H1 (cell line): ENCODE data around the gene CFAP92.

ENCODE experiments used
- BRCA1 ChIP-seq: IDR thresholded peaks from 2 replicates; pipeline ENCODE4 v1.6.1; 2012; ENCODE audit warnings: low read depth, low read length, improper control_type of control experiment
- EGR1 ChIP-seq: IDR thresholded peaks from 2 replicates; pipeline ENCODE4 v1.6.1; 2011; ENCODE audit warnings: low read depth, low read length, borderline replicate concordance
- EZH2 ChIP-seq: fragments of 200-600 bp; sonication (generic); IDR thresholded peaks from 2 replicates; pipeline ENCODE4 v1.7.1; 2012; ENCODE audit warnings: low read depth, mild to moderate bottlenecking, moderate library complexity, low read length, inconsistent platforms; ENCODE audit not compliant: severe bottlenecking
- MAFK ChIP-seq: IDR thresholded peaks from 2 replicates; pipeline ENCODE4 v1.6.1; 2012; ENCODE audit warnings: low read depth, mild to moderate bottlenecking, improper control_type of control experiment, low read length
- POLR2A ChIP-seq, 2 experiments: IDR thresholded peaks; 1 replicate in 1 of 2; 2 replicates in 1 of 2; pipeline ENCODE4 v1.6.1; 2011; ENCODE audit warnings: low read depth in 2 of 2, low read length in 2 of 2, mild to moderate bottlenecking in 2 of 2; ENCODE audit errors: control extremely low read depth in 1 of 2
- TF ChIP-seq, protein P1 (sequence below), 3 experiments: IDR thresholded peaks; 1 replicate in 2 of 3; 2 replicates in 1 of 3; pipeline versions ENCODE4 v1.5.1 to v1.6.1; 2011; ENCODE audit warnings: low read length in 3 of 3, mild to moderate bottlenecking in 3 of 3, inconsistent platforms in 2 of 3, low read depth in 1 of 3, moderate library complexity in 1 of 3; ENCODE audit not compliant: insufficient read depth in 1 of 3; ENCODE audit errors: control extremely low read depth in 1 of 3

- no peak for TF ChIP-seq EGR1
- no peak for TF ChIP-seq POLR2A (IDR thresholded peaks at IDR 0.05; ENCODE audit: control extremely low read depth in 1 of 2, low read depth in 2 of 2, low read length in 2 of 2)
- no peak for TF ChIP-seq EZH2
- TF ChIP-seq, protein P1, sequence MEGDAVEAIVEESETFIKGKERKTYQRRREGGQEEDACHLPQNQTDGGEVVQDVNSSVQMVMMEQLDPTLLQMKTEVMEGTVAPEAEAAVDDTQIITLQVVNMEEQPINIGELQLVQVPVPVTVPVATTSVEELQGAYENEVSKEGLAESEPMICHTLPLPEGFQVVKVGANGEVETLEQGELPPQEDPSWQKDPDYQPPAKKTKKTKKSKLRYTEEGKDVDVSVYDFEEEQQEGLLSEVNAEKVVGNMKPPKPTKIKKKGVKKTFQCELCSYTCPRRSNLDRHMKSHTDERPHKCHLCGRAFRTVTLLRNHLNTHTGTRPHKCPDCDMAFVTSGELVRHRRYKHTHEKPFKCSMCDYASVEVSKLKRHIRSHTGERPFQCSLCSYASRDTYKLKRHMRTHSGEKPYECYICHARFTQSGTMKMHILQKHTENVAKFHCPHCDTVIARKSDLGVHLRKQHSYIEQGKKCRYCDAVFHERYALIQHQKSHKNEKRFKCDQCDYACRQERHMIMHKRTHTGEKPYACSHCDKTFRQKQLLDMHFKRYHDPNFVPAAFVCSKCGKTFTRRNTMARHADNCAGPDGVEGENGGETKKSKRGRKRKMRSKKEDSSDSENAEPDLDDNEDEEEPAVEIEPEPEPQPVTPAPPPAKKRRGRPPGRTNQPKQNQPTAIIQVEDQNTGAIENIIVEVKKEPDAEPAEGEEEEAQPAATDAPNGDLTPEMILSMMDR (IDR thresholded peaks at IDR 0.05; ENCODE audit: control extremely low read depth in 1 of 3, insufficient read depth in 1 of 3, low read depth in 1 of 3, low read length in 3 of 3): no peak
- no peak for TF ChIP-seq MAFK
- TF ChIP-seq BRCA1: no peak
These were observed 22.3 kb downstream of the CFAP92 start for GRCh38 chr3:128971421-128972100.
